ENCODE results near the gene INPP5E.

- TF ChIP-seq CTCF (IDR thresholded peaks at IDR 0.05; ENCODE audit: low read length) (no peak), EZH2phosphoT487 (IDR thresholded peaks at IDR 0.05; ENCODE audit: low read length) (no peak), EZH2 (optimal IDR thresholded peaks at IDR 0.05; ENCODE audit: low read depth, low read length) (no peak)
Measured at GRCh38 chr9:136473354-136473721, 33.7 kb upstream of the INPP5E start.

Data from MM.1S (cell line).